HEK293 (cell line): ENCODE data around the gene EPHB1.

Source experiments
- ATF2 ChIP-seq: fragments of 450-650 bp; formaldehyde crosslinking; IDR thresholded peaks from 2 replicates; pipeline ENCODE4 v1.5.1; 2016; ENCODE audit warnings: missing biosample characterization, missing genetic modification characterization, low read depth
- CTCF ChIP-seq: fragments of 450-650 bp; formaldehyde crosslinking; IDR thresholded peaks from 2 replicates; pipeline ENCODE4 v1.5.1; 2016; ENCODE audit warnings: missing biosample characterization, missing genetic modification characterization
- SP2 ChIP-seq: fragments of 450-650 bp; formaldehyde crosslinking; IDR thresholded peaks from 2 replicates; pipeline ENCODE4 v1.5.1; 2016; ENCODE audit warnings: missing biosample characterization, missing genetic modification characterization
- ZBTB11 ChIP-seq: fragments of 450-650 bp; formaldehyde crosslinking; conservative IDR thresholded peaks from 2 replicates; pipeline ENCODE4 v1.5.1; 2016; ENCODE audit warnings: low read depth, missing biosample characterization, missing genetic modification characterization
- ZNF10 ChIP-seq: fragments of 450-650 bp; formaldehyde crosslinking; IDR thresholded peaks from 2 replicates; pipeline ENCODE4 v1.5.1; 2017; ENCODE audit warnings: missing biosample characterization, missing genetic modification characterization
- ZNF121 ChIP-seq: fragments of 450-650 bp; formaldehyde crosslinking; IDR thresholded peaks from 2 replicates; pipeline ENCODE4 v1.5.1; 2016; ENCODE audit warnings: missing biosample characterization, missing genetic modification characterization
- ZNF521 ChIP-seq: fragments of 450-650 bp; formaldehyde crosslinking; IDR thresholded peaks from 2 replicates; pipeline ENCODE4 v1.5.1; 2017; ENCODE audit warnings: missing biosample characterization, mild to moderate bottlenecking, missing genetic modification characterization
- ZNF561 ChIP-seq: fragments of 450-650 bp; IDR thresholded peaks from 2 replicates; pipeline ENCODE4 v1.5.1; 2018; ENCODE audit warnings: missing biosample characterization, missing genetic modification characterization, borderline replicate concordance
- ZNF654 ChIP-seq: fragments of 450-650 bp; formaldehyde crosslinking; IDR thresholded peaks from 2 replicates; pipeline ENCODE4 v1.5.1; 2016; ENCODE audit warnings: low read depth, missing biosample characterization, missing genetic modification characterization
- ZNF768 ChIP-seq: fragments of 450-650 bp; formaldehyde crosslinking; IDR thresholded peaks from 2 replicates; pipeline ENCODE4 v1.5.1; 2018; ENCODE audit warnings: missing biosample characterization, mild to moderate bottlenecking, missing genetic modification characterization
- ZSCAN18 ChIP-seq: fragments of 450-650 bp; formaldehyde crosslinking; IDR thresholded peaks from 2 replicates; pipeline ENCODE4 v1.5.1; 2016; ENCODE audit warnings: missing biosample characterization, missing genetic modification characterization

GRCh38 chr3:135040321-135041240, 245.5 kb downstream of the EPHB1 start:
- TF ChIP-seq ZNF654 (tag by site-specific recombination) (no peak), CTCF (tag by site-specific recombination) (no peak), ZNF768 (tag by site-specific recombination) (no peak), SP2 (tag by site-specific recombination) (no peak), ZNF10 (tag by site-specific recombination) (no peak), ZNF561 (tag by site-specific recombination) (no peak), ATF2 (no peak), ZNF521 (tag by site-specific recombination) (no peak), ZSCAN18 (tag by site-specific recombination) (no peak), ZNF121 (tag by site-specific recombination) (no peak), ZBTB11 (no peak)
